Myometrial cell (primary cell): Measurements from ENCODE around the gene RPL38. TPM values are rescaled to one million over a fixed set of nuclear protein-coding genes. Genes with fewer than 3 reads are reported as not detected.

Experiments
- total RNA-seq: library from RNA; depleted of rRNA; stranded (reverse); fragments of >200 nt; gene quantifications from 2 replicates; pipeline ENCODE4 v1.2.3, GENCODE V29; 2015

RPL38 gene
- total RNA-seq, result 334 and 372 TPM in 2 replicates

GRCh38 chr17:74203439-74204240 is at the start of gene RPL38:
RPL38 (plus strand) TSS chr17:74203678; CDS start chr17:74203956, 278 bp downstream.

GRCh38 chr17:74212913-74213791 is 9.7 kb downstream of the RPL38 start, which contains the start of gene TTYH2:
TTYH2 (plus strand) TSS chr17:74213571; CDS start chr17:74213588, 17 bp downstream.

Other genes with a start within 250 kb of the RPL38 start
- gene TTYH2, start 9.9 kb downstream of the RPL38 start, total RNA-seq, result 2.3 and 11.8 TPM in 2 replicates
- not detected in 2 replicates for gene DNAI2, start 70.6 kb downstream of the RPL38 start, total RNA-seq
- gene KIF19, start 122.5 kb downstream of the RPL38 start, total RNA-seq, result not detected in 2 replicates
- not detected in 2 replicates for gene BTBD17, start 158.2 kb downstream of the RPL38 start, total RNA-seq
- not detected in 2 replicates for gene GPR142, start 163.8 kb downstream of the RPL38 start, total RNA-seq
- gene GPRC5C, start 228.4 kb downstream of the RPL38 start, total RNA-seq, result under 0.01 TPM in 1 of 2 replicates, not detected in the other